Smooth muscle cell (in vitro differentiated cells): Measurements from ENCODE around the gene FAM78A. TPM values are rescaled to one million over a fixed set of nuclear protein-coding genes. Genes with fewer than 3 reads are reported as not detected.

Experiments
- DNase-seq: peaks from one replicate; lab custom pipeline; 2025; ENCODE audit not compliant: unreplicated experiment; lab: John Stamatoyannopoulos, UW
- H2AFZ ChIP-seq: fragments of 200-600 bp; sonication (generic); 2 replicates; pipeline ENCODE4 v1.6.0; 2016; ENCODE audit warnings: antibody characterized with exemption, low read depth, mild to moderate bottlenecking
- H3F3A ChIP-seq: fragments of 200-600 bp; sonication (generic); 2 replicates; pipeline ENCODE4 v1.6.0; 2017; ENCODE audit warnings: antibody characterized with exemption, low read depth
- H3K27ac ChIP-seq: fragments of 200-600 bp; sonication (generic); 2 replicates; pipeline ENCODE4 v1.5.1; 2016; ENCODE audit warnings: low read depth, mild to moderate bottlenecking
- H3K27me3 ChIP-seq: fragments of 200-600 bp; sonication (generic); 2 replicates; pipeline ENCODE4 v1.6.1; 2016; ENCODE audit warnings: low read depth, mild to moderate bottlenecking
- H3K36me3 ChIP-seq: fragments of 200-600 bp; sonication (generic); 2 replicates; pipeline ENCODE4 v1.5.1; 2016; ENCODE audit warnings: low read depth
- H3K4me1 ChIP-seq: fragments of 200-600 bp; sonication (generic); 2 replicates; pipeline ENCODE4 v1.5.1; 2016; ENCODE audit warnings: low read depth
- H3K4me2 ChIP-seq: fragments of 200-600 bp; sonication (generic); 2 replicates; pipeline ENCODE4 v1.6.0; 2016; ENCODE audit warnings: mild to moderate bottlenecking
- H3K4me3 ChIP-seq: fragments of 200-600 bp; sonication (generic); 2 replicates; pipeline ENCODE4 v1.5.1; 2016; ENCODE audit warnings: mild to moderate bottlenecking
- H3K79me2 ChIP-seq: fragments of 200-600 bp; sonication (generic); 2 replicates; pipeline ENCODE4 v1.6.0; 2016; ENCODE audit warnings: low read depth, mild to moderate bottlenecking
- H3K9ac ChIP-seq: fragments of 200-600 bp; sonication (generic); 2 replicates; pipeline ENCODE4 v1.6.0; 2016; ENCODE audit warnings: low read depth
- H3K9me3 ChIP-seq: fragments of 200-600 bp; sonication (generic); replicated peaks from 2 replicates; pipeline ENCODE4 v1.5.1; 2016; ENCODE audit warnings: low read depth
- H4K20me1 ChIP-seq: fragments of 200-600 bp; sonication (generic); 2 replicates; pipeline ENCODE4 v1.6.0; 2016; ENCODE audit warnings: low read depth
- CTCF ChIP-seq: fragments of 200-600 bp; sonication (generic); IDR thresholded peaks from 2 replicates; pipeline ENCODE4 v1.5.1; 2017; ENCODE audit warnings: borderline replicate concordance, mild to moderate bottlenecking, antibody characterized with exemption; ENCODE audit not compliant: insufficient read depth, poor library complexity, severe bottlenecking
- WGBS: methylation state at CpG from one replicate; pipeline ENCODE4 v1.1.7; 2016; ENCODE audit warnings: low lambda C conversion rate; 5-methylcytosine and 5-hydroxymethylcytosine counted together
- polyA plus RNA-seq: library from polyadenylated mRNA; unstranded; fragments of >200 nt; fragmentation: Nextera tagmentation; extraction: Ambion mirVana; gene quantifications from 2 replicates; pipeline ENCODE4 v1.2.1, GENCODE V29; 2016
- total RNA-seq: library from RNA; depleted of rRNA; stranded (reverse); fragments of >200 nt; gene quantifications from 2 replicates; pipeline ENCODE4 v1.2.3, GENCODE V29; 2014

FAM78A gene
- total and polyA plus RNA-seq, 2 experiments from 2014 or later: 3.6 to 4.2 TPM

DNA sequence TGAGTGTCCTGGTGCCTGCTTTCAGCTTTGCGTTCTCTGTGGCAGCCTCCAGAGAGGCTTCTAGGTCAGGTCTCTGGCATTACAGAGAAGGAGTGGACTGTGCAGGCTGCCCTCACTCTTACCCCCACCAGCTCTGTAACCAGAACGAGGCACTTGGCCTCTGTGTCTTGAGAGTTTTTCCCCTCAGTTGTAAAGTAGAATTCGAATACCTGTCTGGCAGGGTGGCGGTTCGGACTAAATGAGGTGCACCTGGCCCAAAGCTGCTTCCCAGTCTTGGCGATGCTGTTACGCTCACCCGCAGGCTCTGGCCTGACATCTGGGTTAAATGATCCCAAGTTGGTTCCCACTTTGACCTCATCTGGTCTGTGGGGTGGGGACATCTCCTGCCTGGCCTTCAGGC lies 40.1 kb downstream of the FAM78A start:
- no peak for TF ChIP-seq CTCF
- H3K79me2 ChIP-seq: no peaks in the 10 kb centered on the region
- H3K4me3 ChIP-seq: no peak overlapping the region
- no peak overlapping the region for H3K4me2 ChIP-seq
- no peaks in the 10 kb centered on the region for H3K27me3 ChIP-seq
- H4K20me1 ChIP-seq: no peaks in the 10 kb centered on the region
- H3K36me3 ChIP-seq: no peaks in the 10 kb centered on the region
- peaks cover 7% of the 10 kb centered on the region for H3F3A ChIP-seq
- 95% methylated on average over 8 of the region's 8 CpGs for WGBS
- no peak for DNase-seq
- H3K9me3 ChIP-seq: no peaks in the 10 kb centered on the region
- H3K9ac ChIP-seq: no peak overlapping the region
- no peak overlapping the region for H3K27ac ChIP-seq
- no peak overlapping the region for H2AFZ ChIP-seq
- peaks cover 14% of the 10 kb centered on the region for H3K4me1 ChIP-seq

GRCh38 chr9:131235480-131235851 lies 40.8 kb downstream of the FAM78A start:
- H3K4me1 ChIP-seq: peaks cover 14% of the 10 kb centered on the region
- H3K4me2 ChIP-seq: no peak overlapping the region
- WGBS: 92% methylated on average over 9 of the region's 9 CpGs
- H3K9me3 ChIP-seq: no peaks in the 10 kb centered on the region
- H3K4me3 ChIP-seq: no peak overlapping the region
- H2AFZ ChIP-seq: no peak overlapping the region
- H3K79me2 ChIP-seq: no peaks in the 10 kb centered on the region
- DNase-seq: no peak
- no peak overlapping the region for H3K9ac ChIP-seq
- H3K27me3 ChIP-seq: no peaks in the 10 kb centered on the region
- H4K20me1 ChIP-seq: no peaks in the 10 kb centered on the region
- no peak for TF ChIP-seq CTCF
- no peaks in the 10 kb centered on the region for H3K36me3 ChIP-seq
- H3K27ac ChIP-seq: no peak overlapping the region
- H3F3A ChIP-seq: peaks cover 7% of the 10 kb centered on the region

- H2AFZ ChIP-seq: no peak overlapping the region
- no peak overlapping the region for H3K4me2 ChIP-seq
- no peaks in the 10 kb centered on the region for H3K27me3 ChIP-seq
- peaks cover 14% of the 10 kb centered on the region for H3K4me1 ChIP-seq
- H3K9me3 ChIP-seq: no peaks in the 10 kb centered on the region
- no peaks in the 10 kb centered on the region for H3K36me3 ChIP-seq
- no peak for DNase-seq
- no peak overlapping the region for H3K4me3 ChIP-seq
- no peak overlapping the region for H3K27ac ChIP-seq
- no peaks in the 10 kb centered on the region for H3K79me2 ChIP-seq
- no peaks in the 10 kb centered on the region for H4K20me1 ChIP-seq
- peaks cover 7% of the 10 kb centered on the region for H3F3A ChIP-seq
- no peak for TF ChIP-seq CTCF
- no peak overlapping the region for H3K9ac ChIP-seq
- 78% methylated on average over 16 of the region's 16 CpGs for WGBS
Observed at GRCh38 chr9:131234799-131235479, 41.4 kb downstream of the FAM78A start.

DNA sequence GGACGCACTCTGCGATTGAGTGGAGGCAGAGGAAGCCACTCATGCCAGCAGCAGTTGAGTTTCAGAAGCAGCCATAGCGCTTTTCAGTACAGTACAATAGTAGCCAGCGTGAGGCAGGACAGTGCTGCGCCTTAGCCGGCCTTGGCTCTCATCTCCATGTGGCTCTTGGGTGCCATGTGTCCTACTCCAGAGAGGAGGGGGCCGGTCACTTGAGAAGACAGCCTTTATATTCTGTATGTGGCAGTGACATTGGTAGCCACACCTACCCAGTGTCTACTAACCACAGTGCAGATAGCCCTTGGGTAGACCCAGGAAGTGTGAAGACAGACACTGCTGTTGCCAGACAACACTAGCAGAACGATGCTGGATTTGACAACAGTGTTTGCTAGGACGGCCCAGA lies 42.3 kb downstream of the FAM78A start:
- no peak overlapping the region for H3K27ac ChIP-seq
- no peak overlapping the region for H3K4me2 ChIP-seq
- H3K9me3 ChIP-seq: no peaks in the 10 kb centered on the region
- TF ChIP-seq CTCF: no peak
- WGBS: 78% methylated on average over 9 of the region's 9 CpGs
- no peaks in the 10 kb centered on the region for H3K27me3 ChIP-seq
- no peaks in the 10 kb centered on the region for H3K79me2 ChIP-seq
- H3K4me1 ChIP-seq: peaks cover 17% of the 10 kb centered on the region
- no peak overlapping the region for H3K9ac ChIP-seq
- no peaks in the 10 kb centered on the region for H4K20me1 ChIP-seq
- H3K4me3 ChIP-seq: no peak overlapping the region
- peaks cover 7% of the 10 kb centered on the region for H3F3A ChIP-seq
- DNase-seq: no peak
- H3K36me3 ChIP-seq: no peaks in the 10 kb centered on the region
- no peak overlapping the region for H2AFZ ChIP-seq
